Upper lobe of left lung (tissue), 6 donors: ENCODE data around the gene KLHL28. TPM values are rescaled to one million over a fixed set of nuclear protein-coding genes. Genes with fewer than 3 reads are reported as not detected.

Source experiments
- ATAC-seq, 2 donors: fragments of 200-7000 bp; cut with Tn5 transposase; one replicate each; pipeline ENCODE4 v1.9.1; 2022; ENCODE audit warnings: mild to moderate bottlenecking in 2 of 2, moderate library complexity in 2 of 2; ENCODE audit not compliant: low FRiP score in 2 of 2
- DNase-seq, 2 donors: peaks; one replicate each; pipeline ENCODE4 v3.0.0-alpha.2; 2019 to 2020
- H3K27ac ChIP-seq, 4 donors: fragments of 200-600 bp; sonication (generic); one replicate each; pipeline ENCODE4 v1.5.1; 2016 to 2019
- H3K27me3 ChIP-seq, 4 donors: fragments of 200-600 bp; sonication (generic); one replicate each; pipeline ENCODE4 v1.5.1; 2017 to 2019
- H3K36me3 ChIP-seq, 4 donors: fragments of 200-600 bp; sonication (generic); one replicate each; pipeline ENCODE4 v1.5.1; 2016 to 2019
- H3K4me1 ChIP-seq, 4 donors: fragments of 200-600 bp; sonication (generic); one replicate each; pipeline ENCODE4 v1.5.1; 2018 to 2019
- H3K4me3 ChIP-seq, 4 donors: fragments of 200-600 bp; sonication (generic); one replicate each; pipeline ENCODE4 v1.5.1; 2017 to 2019; ENCODE audit warnings: mild to moderate bottlenecking in 2 of 4, moderate library complexity in 1 of 4
- H3K9me3 ChIP-seq, 4 donors: fragments of 200-600 bp; sonication (generic); one replicate each; pipeline ENCODE4 v1.5.1; 2018 to 2019
- CTCF ChIP-seq, 6 experiments: fragments of 450-650 bp in 4 of 6; fragments of 200-600 bp in 2 of 6; sonication (generic) in 2 of 6; IDR thresholded peaks; one replicate each; pipeline ENCODE4 v1.5.1; 2016 to 2019; ENCODE audit warnings: antibody characterized with exemption in 6 of 6
- EP300 ChIP-seq, 4 donors: sonication (generic); formaldehyde crosslinking; IDR thresholded peaks; one replicate each; pipeline ENCODE4 v1.5.1; 2017; ENCODE audit warnings: antibody characterized with exemption in 4 of 4, control low read depth in 2 of 4
- POLR2A ChIP-seq, 4 donors: fragments of 450-650 bp; IDR thresholded peaks; one replicate each; pipeline ENCODE4 v1.5.1; 2016 to 2017; ENCODE audit warnings: antibody characterized with exemption in 4 of 4, mild to moderate bottlenecking in 2 of 4
- POLR2AphosphoS5 ChIP-seq, 2 donors: sonication (generic); formaldehyde crosslinking; IDR thresholded peaks; one replicate each; pipeline ENCODE4 v1.5.1; 2017; ENCODE audit warnings: antibody characterized with exemption in 2 of 2
- WGBS, 2 donors: methylation state at CpG; one replicate each; pipeline ENCODE4 v1.1.5; 2017 to 2018; 5-methylcytosine and 5-hydroxymethylcytosine counted together
- total RNA-seq, 6 donors: library from RNA; depleted of rRNA in 4 of 6; stranded (reverse); fragments of >200 nt in 4 of 6; gene quantifications; one replicate each; pipeline versions ENCODE4 v1.1.0 to v1.2.1, GENCODE V29; 2016 to 2021
- donor health status: DM: no; HTN: no; CAD: no; lungs with moderate emphysema.
- donor health status: DM: no; HTN: yes; CAD: no; lungs with severe emphysema.

KLHL28 gene, protein sequence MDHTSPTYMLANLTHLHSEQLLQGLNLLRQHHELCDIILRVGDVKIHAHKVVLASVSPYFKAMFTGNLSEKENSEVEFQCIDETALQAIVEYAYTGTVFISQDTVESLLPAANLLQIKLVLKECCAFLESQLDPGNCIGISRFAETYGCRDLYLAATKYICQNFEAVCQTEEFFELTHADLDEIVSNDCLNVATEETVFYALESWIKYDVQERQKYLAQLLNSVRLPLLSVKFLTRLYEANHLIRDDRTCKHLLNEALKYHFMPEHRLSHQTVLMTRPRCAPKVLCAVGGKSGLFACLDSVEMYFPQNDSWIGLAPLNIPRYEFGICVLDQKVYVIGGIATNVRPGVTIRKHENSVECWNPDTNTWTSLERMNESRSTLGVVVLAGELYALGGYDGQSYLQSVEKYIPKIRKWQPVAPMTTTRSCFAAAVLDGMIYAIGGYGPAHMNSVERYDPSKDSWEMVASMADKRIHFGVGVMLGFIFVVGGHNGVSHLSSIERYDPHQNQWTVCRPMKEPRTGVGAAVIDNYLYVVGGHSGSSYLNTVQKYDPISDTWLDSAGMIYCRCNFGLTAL
- 10 to 100 TPM in 4 of 6 donors, 1 to 10 TPM in 2; 3.7 to 20.0 (median 12.4) TPM for total RNA-seq

DNA sequence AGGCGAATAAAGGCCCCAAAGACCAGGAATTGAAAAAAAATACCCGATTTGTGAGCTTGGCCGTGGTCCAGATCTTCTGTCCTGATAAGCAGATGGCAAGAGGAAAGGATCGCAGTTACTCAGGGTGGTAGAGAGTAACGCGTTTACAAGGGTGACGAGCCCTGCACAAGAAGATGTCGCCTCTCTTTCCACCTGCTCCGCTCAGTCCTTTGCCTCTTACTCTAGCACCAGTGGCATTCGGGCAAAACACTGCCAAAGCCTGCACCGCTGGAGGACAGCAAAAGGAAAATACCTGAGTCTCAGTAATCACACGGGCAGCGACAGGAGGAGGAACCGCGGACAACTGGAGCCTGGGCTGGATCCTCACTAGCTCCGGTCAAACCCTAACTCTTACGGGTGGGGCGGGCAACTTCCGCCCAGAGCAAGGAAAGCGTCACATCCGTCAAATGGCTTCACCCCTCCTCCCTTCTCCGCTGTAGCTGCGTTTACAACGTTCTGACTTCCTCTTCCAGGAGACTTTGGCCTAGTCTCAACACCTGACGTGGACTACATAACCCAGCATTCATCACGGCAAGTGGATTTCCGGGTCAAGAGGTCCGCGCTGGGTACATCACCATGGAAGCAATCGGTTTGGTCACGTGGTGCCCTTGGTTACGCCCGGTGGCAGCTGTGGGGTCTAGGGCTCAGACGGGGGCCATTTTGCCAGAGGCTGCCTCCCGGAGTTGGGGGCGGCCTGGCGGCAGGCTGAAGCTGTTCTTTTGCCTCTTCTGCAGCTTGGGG, at the start of gene KLHL28, which contains the start of gene TOGARAM1:
Gene KLHL28 (minus strand): TSS at position 394 of the 780 bp plus-strand sequence. CDS start 16,019 bp downstream, outside the sequence.
Gene TOGARAM1 (plus strand): TSS at position 637 of the 780 bp plus-strand sequence. CDS start 232 bp downstream, outside the sequence.
- H3K4me1 ChIP-seq = peaks cover 40 to 68% (median 55%) of the 10 kb centered on the region in 4 donors
- peak within 1 kb of the TSS; percentile 90 to 93 (median 90) for H3K4me3 ChIP-seq
- H3K9me3 ChIP-seq = no peaks in the 10 kb centered on the region
- ATAC-seq (peak; percentile 98 to 100), DNase-seq (peak; percentile 89 to 99)
- no peaks in the 10 kb centered on the region for H3K27me3 ChIP-seq
- peak within 1 kb of the TSS; percentile 87 to 93 (median 90) for H3K27ac ChIP-seq
- 0% methylated on average over 29 to 35 of the region's 37 CpGs for WGBS, 2 donors
- TF ChIP-seq POLR2AphosphoS5 (IDR thresholded peaks at IDR 0.05) (peak; percentile 94 to 95), CTCF (IDR thresholded peaks at IDR 0.05) (peak in 1 of 6 experiments; percentile 23), POLR2A (IDR thresholded peaks at IDR 0.05) (peak in 3 of 4 donors; percentile 78 to 92 (median 85)), EP300 (IDR thresholded peaks at IDR 0.05) (peak in 1 of 4 donors; percentile 90)
- no peaks in the 10 kb centered on the region for H3K36me3 ChIP-seq

GRCh38 chr14:45003924-45004323, 42.2 kb upstream of the KLHL28 start:
- ATAC-seq = no peak
- no peak for TF ChIP-seq POLR2A (IDR thresholded peaks at IDR 0.05)
- no peak for TF ChIP-seq EP300 (IDR thresholded peaks at IDR 0.05)
- no peak for TF ChIP-seq POLR2AphosphoS5 (IDR thresholded peaks at IDR 0.05)
- no peak for TF ChIP-seq CTCF (IDR thresholded peaks at IDR 0.05)
- Histone ChIP-seq H3K9me3 (no peaks in the 10 kb centered on the region), H3K36me3 (peaks cover 0 to 39% (median 3%) of the 10 kb centered on the region in 4 donors), H3K27me3 (no peaks in the 10 kb centered on the region), H3K4me3 (no peak overlapping the region), H3K27ac (no peak overlapping the region), H3K4me1 (no peaks in the 10 kb centered on the region)
- no peak for DNase-seq
- 86 to 92% methylated on average over 2 of the region's 2 CpGs for WGBS, 2 donors

DNA sequence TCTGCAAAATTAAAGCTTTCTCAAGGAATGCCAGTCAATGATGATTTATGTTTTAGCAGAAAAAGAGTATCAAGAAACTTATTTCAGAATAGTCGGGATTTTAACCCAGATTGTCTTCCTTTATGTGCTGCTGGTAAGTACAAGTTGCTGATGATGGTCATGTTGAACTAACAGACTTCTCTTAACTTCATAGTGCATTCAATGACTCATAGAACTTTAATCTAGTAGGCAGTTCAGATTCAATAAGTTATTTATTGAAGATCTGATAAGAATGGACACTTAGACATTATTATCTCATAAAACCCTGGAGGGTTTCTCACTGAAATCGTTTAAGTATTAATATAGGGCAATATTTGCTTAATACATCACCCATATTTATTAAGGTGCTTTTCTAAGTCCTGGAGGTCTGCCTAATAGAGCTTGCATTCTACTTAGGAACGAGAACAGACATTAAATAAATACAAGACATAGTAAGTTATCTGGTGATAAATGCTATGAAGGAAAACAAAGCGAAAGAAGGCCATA, 34.1 kb upstream of the KLHL28 start:
- H3K4me3 ChIP-seq = no peak overlapping the region
- TF ChIP-seq EP300 (IDR thresholded peaks at IDR 0.05) (no peak), POLR2A (IDR thresholded peaks at IDR 0.05) (no peak), POLR2AphosphoS5 (IDR thresholded peaks at IDR 0.05) (no peak), CTCF (IDR thresholded peaks at IDR 0.05) (no peak)
- WGBS, 2 donors = 82 to 88% methylated on average over 4 of the region's 4 CpGs
- ATAC-seq = no peak
- H3K9me3 ChIP-seq = no peaks in the 10 kb centered on the region
- H3K27me3 ChIP-seq = no peaks in the 10 kb centered on the region
- H3K36me3 ChIP-seq = peaks cover 0 to 16% (median 3%) of the 10 kb centered on the region in 4 donors
- H3K27ac ChIP-seq = no peak overlapping the region
- DNase-seq = no peak
- H3K4me1 ChIP-seq = no peaks in the 10 kb centered on the region

DNA sequence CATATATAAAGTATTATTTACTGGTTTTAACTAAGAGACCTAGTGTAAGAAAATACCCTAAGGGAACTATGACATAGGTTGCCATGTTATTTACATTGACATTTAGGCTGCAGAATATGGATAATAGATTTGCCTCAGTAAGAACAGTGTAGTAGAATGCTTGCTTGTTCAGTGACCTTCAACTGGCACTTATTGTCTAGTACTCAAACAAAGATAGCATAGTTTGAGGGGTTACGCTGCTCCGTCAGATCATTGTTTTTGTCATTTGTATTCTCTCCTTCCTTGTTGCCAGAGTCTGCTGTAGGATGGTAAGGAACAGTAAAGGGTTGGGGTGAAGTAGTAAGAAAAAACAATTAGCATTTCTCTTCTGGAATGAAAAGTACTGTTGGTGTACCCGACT, 33.4 kb upstream of the KLHL28 start:
- DNase-seq (no peak), ATAC-seq (no peak)
- Histone ChIP-seq H3K27me3 (no peaks in the 10 kb centered on the region), H3K9me3 (no peaks in the 10 kb centered on the region), H3K4me1 (no peaks in the 10 kb centered on the region), H3K27ac (no peak overlapping the region), H3K36me3 (peaks cover 0 to 14% (median 1%) of the 10 kb centered on the region in 4 donors), H3K4me3 (no peak overlapping the region)
- TF ChIP-seq POLR2AphosphoS5 (IDR thresholded peaks at IDR 0.05) (no peak), CTCF (IDR thresholded peaks at IDR 0.05) (no peak), EP300 (IDR thresholded peaks at IDR 0.05) (no peak)
- 85 to 95% methylated on average over 3 of the region's 3 CpGs for WGBS, 2 donors
